H1 (cell line): ENCODE results near the gene SLC17A6. TPM values are rescaled to one million over a fixed set of nuclear protein-coding genes. Genes with fewer than 3 reads are reported as not detected.
A peak's percentile ranks its signal among the peaks of the same experiment; 100 is the strongest.

ENCODE experiments used
- CREB1 ChIP-seq: IDR thresholded peaks from 2 replicates; pipeline ENCODE4 v1.6.1; 2012; ENCODE audit warnings: inconsistent platforms
- CTBP2 ChIP-seq: IDR thresholded peaks from 2 replicates; pipeline ENCODE4 v1.7.0; 2011; ENCODE audit warnings: borderline replicate concordance, mild to moderate bottlenecking, moderate library complexity, mixed read lengths, low read length; ENCODE audit not compliant: insufficient read depth, insufficient read length
- CTCF ChIP-seq, 3 experiments: IDR thresholded peaks; 1 replicate in 2 of 3; 2 replicates in 1 of 3; pipeline versions ENCODE4 v1.5.1 to v1.6.1; 2011; ENCODE audit warnings: low read length in 3 of 3, mild to moderate bottlenecking in 3 of 3, inconsistent platforms in 2 of 3, low read depth in 1 of 3, moderate library complexity in 1 of 3; ENCODE audit not compliant: insufficient read depth in 1 of 3; ENCODE audit errors: control extremely low read depth in 1 of 3
- FOSL1 ChIP-seq: IDR thresholded peaks from 2 replicates; pipeline ENCODE4 v1.6.1; 2011; ENCODE audit warnings: mild to moderate bottlenecking, low read depth, low read length, moderate library complexity; ENCODE audit not compliant: insufficient read depth
- KDM1A ChIP-seq: fragments of 200-600, 300-600 bp; sonication (generic); IDR thresholded peaks from 2 replicates; pipeline ENCODE4 v1.7.1; 2016; ENCODE audit warnings: mild to moderate bottlenecking, low read length, borderline replicate concordance
- KDM4A ChIP-seq: IDR thresholded peaks from one replicate; pipeline ENCODE4 v1.7.1; 2012; ENCODE audit warnings: low read depth, mild to moderate bottlenecking, moderate library complexity, low read length, inconsistent platforms; ENCODE audit not compliant: severe bottlenecking
- MAFK ChIP-seq: IDR thresholded peaks from 2 replicates; pipeline ENCODE4 v1.6.1; 2012; ENCODE audit warnings: low read depth, mild to moderate bottlenecking, improper control_type of control experiment, low read length
- NANOG ChIP-seq: IDR thresholded peaks from 2 replicates; pipeline ENCODE4 v1.6.1; 2011; ENCODE audit warnings: low read length, low read depth, mild to moderate bottlenecking, inconsistent platforms; ENCODE audit not compliant: insufficient read depth, poor library complexity, severe bottlenecking
- POU5F1 ChIP-seq: IDR thresholded peaks from 2 replicates; pipeline ENCODE4 v1.6.1; 2011; ENCODE audit warnings: low read depth, mild to moderate bottlenecking, low read length, moderate library complexity
- RBBP5 ChIP-seq: IDR thresholded peaks from 2 replicates; pipeline ENCODE4 v1.7.1; 2012; ENCODE audit warnings: low read depth, mild to moderate bottlenecking, inconsistent platforms, low read length, moderate library complexity, borderline replicate concordance
- RNF2 ChIP-seq: fragments of 200-900, 300-1000 bp; sonication (generic); IDR thresholded peaks from 2 replicates; pipeline ENCODE4 v1.7.1; 2016; ENCODE audit warnings: borderline replicate concordance, low read depth, mild to moderate bottlenecking, antibody characterized with exemption, low read length; ENCODE audit not compliant: poor library complexity, severe bottlenecking; ENCODE audit errors: missing control alignments
- SIN3A ChIP-seq, 2 experiments: IDR thresholded peaks in 1 of 2; conservative IDR thresholded peaks in 1 of 2; 2 replicates each; pipeline ENCODE4 v1.6.1; 2011 to 2012; ENCODE audit warnings: low read length in 2 of 2, improper control_type of control experiment in 1 of 2, low read depth in 1 of 2, mild to moderate bottlenecking in 1 of 2
- SP4 ChIP-seq: IDR thresholded peaks from 2 replicates; pipeline ENCODE4 v1.6.1; 2012; ENCODE audit warnings: low read length, inconsistent platforms
- TEAD4 ChIP-seq: IDR thresholded peaks from 2 replicates; pipeline ENCODE4 v1.6.1; 2012; ENCODE audit warnings: low read depth, low read length, inconsistent platforms, mixed read lengths
- polyA plus RNA-seq, 7 experiments: library from polyadenylated mRNA; depleted of rRNA in 3 of 7; stranded (reverse) in 5 of 7; unstranded in 2 of 7; fragments of >200 nt in 5 of 7; fragments of 200-250 nt in 2 of 7; gene quantifications; 1 replicate in 5 of 7; 2 replicates in 1 of 7; 4 replicates in 1 of 7; pipeline versions ENCODE4 v1.2.1 to v1.2.3, GENCODE V29; 2011 to 2013; ENCODE audit warnings: missing spikeins in 2 of 7, mixed read lengths in 2 of 7
- total RNA-seq: library from RNA; stranded (reverse); fragmentation: NEBNext Ultra II Directional; extraction: Animal tissue kit (Norgen Biotek cat#: 25700); gene quantifications from 2 replicates; pipeline ENCODE4 v1.2.1, GENCODE V29; 2021

The SLC17A6 gene
- total and polyA plus RNA-seq, 2 of the 8 experiments (the other 6 are each of a cell fraction or from before 2014, with no cell fraction given) = 0.24 to 1.6 TPM

- no peak for TF ChIP-seq CTCF (IDR thresholded peaks at IDR 0.05; ENCODE audit: control extremely low read depth in 1 of 3, insufficient read depth in 1 of 3, low read depth in 1 of 3, low read length in 3 of 3)
- 0 out of 4 replicates have a peak, but pooled peaks of 1 of the 2 experiments have one; percentile 6 for TF ChIP-seq SIN3A (conservative IDR thresholded peaks at IDR 0.05 in 1 of 2, IDR thresholded peaks at IDR 0.05 in 1 of 2; ENCODE audit: low read depth in 1 of 2, low read length in 2 of 2)
- no peak for TF ChIP-seq CTBP2
- 0 out of 2 replicates have a peak, but pooled peaks have one; percentile 4 for TF ChIP-seq RBBP5
- no peak for TF ChIP-seq FOSL1
- peak; percentile 61 for TF ChIP-seq KDM4A
- TF ChIP-seq NANOG = no peak
- TF ChIP-seq TEAD4 = no peak
- no peak for TF ChIP-seq POU5F1
- no peak for TF ChIP-seq RNF2
- TF ChIP-seq CREB1 = 0 out of 2 replicates have a peak, but pooled peaks have one; percentile 7
- TF ChIP-seq MAFK = no peak
- no peak for TF ChIP-seq SP4
- no peak for TF ChIP-seq KDM1A
These were observed 2.8 kb downstream of the SLC17A6 start (continued) for GRCh38 chr11:22340701-22341587.
